DMS79 treated with DMSO at 0.1 percent for 48 hours (cell line): ENCODE results near the gene SIX3.

Experiments used
- DNase-seq: peaks from one replicate; lab custom pipeline; 2025; lab: John Stamatoyannopoulos, UW

The SIX3 gene

DNA sequence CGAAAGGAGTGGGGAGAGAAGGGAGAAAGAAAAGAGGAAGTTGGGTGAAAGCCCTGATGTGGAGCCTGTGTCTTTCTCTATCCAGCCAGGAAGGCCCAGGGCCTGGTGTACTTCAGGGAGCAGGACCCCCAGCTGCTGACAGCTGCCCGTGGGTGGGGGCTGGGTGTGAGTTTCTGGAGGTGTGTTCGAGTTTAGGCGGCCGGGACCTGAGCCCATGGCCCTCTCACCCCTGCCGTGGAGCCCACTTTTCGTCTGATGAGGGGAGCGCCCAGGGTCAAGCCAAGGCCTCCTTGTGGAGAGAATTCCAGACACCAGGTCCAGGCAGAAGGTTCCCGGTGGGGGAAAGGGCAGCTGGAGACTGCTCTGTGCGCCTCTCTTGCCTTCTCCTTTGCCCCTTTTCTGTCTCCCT is 2.2 kb downstream of the SIX3 start:
- DNase-seq = no peak

DNA sequence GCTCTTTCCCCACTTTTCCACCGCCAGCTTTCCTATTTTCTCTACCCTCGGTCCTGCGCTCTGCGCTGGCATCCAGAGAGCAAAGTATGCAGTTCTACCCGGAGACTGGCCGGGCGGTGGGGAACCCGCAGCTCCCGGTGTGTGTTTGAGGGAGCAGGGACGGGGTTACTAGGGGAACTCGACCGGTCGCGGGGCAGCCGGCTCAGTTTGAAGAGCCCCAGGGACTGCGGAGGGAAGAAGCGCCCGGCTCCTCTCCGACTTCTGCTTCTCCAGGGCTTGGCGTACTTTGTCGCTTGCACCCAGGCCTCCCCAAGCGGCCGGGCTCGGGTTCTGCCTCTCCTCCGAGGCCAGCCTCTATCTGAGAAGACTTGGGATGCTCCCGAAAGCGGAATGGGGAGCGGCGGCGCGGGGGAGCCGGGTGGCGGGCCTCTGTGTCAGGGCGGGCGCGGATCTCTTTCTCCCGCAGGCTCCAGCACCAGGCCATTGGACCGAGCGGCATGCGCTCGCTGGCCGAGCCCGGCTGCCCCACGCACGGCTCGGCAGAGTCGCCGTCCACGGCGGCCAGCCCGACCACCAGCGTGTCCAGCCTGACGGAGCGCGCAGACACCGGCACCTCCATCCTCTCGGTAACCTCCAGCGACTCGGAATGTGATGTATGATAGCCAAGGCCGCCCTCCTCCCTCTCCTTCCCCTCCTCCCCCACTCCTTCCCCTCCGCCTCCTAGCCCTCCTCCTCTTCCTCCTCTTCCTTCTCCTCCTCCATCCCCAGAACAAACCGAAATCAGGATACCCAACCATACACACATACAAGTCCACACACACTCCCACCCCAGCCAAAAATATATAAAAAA is 2.8 kb downstream of the SIX3 start:
- DNase-seq = no peak

- no peak for DNase-seq
Observed at GRCh38 chr2:44944952-44945612, 3.6 kb downstream of the SIX3 start.

DNA sequence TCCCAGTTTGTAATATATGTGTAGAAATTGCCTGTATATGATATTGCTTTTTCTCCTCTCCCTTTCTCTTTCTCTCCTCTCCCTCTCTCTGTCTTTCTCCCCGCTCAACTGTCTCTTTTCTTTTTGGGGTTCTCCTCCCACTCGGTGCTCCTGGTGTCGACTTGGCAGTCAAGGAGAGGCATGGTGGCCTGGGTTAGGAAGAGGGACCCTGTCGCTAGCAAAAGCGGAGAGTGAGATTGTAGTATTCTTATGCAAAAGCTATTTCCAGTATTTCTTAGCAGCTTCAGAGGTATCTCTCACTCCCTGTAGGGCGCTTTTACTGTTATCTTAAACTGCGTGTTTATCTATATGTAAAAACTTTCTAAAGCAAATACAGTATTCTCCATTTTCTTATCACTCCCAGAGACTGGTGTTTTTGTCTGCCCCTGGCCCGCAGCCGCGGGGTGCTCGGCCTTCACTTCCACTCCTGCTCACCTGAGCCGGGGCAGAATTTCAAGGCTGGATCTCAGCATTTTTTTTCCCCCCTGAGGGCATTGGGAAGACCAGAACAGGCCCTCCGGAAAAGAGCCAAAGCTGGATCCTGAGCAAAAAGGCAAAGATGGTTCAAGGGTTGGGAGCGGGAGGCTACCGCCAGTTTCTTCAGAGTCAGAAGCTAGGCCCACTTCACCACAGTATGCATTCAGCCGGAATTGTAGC is 4.3 kb downstream of the SIX3 start:
- no peak for DNase-seq

DNA sequence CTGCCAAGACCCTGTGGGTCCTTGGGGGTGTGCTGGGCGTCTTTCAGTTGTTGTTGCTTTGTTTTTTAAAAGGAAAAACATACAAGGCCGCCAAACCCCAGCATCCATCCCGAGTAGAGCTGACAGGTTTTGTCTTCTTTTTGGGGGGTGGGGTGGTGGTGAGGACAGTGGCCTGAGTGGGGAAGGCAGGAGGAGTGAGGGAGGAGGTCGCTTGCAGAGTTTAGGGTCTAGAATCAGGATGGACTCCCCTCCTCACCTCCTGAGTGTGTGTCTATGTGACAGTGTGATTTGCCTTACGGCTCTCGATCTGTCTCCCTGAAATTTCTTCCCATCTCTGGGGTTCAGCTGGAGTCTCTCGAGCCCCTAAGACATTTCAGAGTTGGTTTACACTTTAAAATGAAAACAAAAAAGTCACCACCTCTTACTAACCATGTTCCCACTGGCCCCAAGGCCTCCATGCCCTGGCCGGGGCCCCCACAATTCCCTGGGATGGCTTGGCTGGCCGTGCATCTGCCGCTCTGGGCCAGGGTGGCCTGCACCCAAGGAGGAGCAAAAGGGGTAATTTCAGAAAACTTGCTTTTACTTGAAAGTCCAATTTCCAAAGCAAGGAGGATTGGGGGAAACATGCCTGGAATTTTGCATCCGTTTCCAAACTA is 5.0 kb downstream of the SIX3 start:
- no peak for DNase-seq

- no peak for DNase-seq
Observed at GRCh38 chr2:44947028-44947375, 5.5 kb downstream of the SIX3 start.

DNA sequence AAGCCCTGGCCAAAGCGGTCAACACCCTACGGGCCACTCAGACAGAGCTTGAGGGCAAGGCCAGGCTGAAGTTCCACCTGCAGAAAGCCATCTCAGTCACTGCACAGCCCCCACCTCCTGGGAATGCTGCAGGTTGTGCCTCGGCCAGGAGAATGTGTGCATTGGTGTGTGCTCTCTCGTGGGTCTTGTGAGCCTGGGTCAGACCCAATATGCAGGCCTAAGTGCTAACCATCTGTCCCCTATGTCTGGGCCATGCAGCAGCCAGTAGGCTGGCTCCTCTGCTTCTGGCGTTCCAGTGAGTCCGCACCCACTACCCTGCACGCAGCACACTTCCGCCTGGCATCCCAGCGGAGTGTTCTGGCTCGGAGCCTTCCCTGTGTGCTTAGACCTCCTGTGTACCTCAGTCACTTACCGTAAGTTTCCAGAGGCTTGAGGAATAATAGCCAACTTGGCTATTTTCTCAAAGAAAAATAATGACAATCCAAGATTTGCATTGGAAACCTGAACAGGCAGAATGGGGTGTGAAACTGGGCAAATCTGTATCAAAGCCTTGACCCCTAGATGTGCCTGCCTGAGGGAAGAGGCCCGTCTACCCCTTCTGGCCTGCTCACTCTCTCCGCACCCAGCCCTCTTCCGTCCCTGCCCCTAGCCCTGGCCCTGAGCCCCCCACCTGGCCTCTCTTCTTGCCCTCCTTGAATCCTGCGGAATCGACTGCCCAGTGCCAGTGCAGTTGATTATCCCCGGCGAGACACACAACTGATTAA is 7.2 kb downstream of the SIX3 start:
- DNase-seq = no peak

DNA sequence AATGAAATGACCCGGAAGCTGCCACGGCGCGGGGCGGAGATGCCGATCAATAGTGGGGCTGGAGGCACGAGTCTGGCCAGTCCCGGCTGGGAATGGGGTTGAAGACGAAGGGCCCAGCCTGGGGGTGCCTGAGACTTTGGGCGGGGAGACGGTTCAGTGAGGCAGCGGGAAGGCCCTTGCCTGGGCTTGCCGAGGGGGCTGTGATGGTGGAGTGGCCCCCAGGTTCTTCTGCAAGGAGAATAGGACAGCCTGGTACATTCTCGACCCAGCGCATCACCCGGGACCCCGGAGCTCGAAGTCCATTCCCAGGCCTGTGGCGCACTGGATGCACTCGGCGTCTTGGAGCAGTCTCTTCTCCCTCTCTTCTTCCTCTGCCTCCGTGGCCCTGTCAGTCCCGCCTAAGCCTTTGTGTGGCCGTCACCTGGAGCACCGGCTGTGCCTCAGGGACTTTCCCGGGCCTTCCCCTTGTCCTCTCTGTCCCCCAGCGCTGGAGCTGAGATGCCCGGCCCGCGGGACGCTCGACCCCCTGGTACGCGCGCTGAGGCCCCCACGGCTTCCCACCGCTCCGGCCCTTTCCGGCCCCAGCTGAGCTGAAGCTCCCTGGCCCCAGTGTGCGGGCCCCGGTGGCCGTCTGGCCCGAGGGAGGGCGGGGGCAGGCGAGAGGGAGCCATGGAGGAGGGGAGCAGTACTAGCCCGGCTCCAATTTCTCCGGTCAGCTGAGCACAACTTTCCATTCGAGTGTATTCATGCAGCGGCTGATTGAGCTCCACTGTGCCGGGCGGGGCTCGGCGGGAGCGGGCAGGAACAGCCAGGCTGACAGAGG is 8.0 kb downstream of the SIX3 start:
- DNase-seq = peak; percentile 26

GRCh38 chr2:44950646-44951045 is 9.1 kb downstream of the SIX3 start:
- no peak for DNase-seq

DNA sequence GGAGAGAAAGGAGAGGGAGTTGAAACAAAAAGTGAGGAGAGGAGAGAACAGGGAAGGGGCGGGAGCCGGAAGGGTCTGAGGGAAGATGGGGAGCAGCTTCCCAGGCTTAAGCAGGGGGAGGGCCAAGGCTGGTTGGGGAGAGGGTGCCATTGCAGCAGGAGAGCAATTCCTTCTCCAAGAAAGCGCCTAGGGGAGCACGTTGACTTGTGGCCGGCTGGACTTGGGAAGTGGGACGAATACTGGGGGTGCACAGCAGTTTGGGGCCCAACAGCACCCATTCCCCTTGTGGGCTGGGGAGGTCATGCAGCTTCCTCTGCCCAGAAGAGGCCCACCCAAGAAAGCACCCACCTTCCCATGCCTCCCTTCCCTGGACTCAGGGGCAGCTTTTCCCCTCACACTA is 9.6 kb downstream of the SIX3 start:
- DNase-seq = no peak

DNA sequence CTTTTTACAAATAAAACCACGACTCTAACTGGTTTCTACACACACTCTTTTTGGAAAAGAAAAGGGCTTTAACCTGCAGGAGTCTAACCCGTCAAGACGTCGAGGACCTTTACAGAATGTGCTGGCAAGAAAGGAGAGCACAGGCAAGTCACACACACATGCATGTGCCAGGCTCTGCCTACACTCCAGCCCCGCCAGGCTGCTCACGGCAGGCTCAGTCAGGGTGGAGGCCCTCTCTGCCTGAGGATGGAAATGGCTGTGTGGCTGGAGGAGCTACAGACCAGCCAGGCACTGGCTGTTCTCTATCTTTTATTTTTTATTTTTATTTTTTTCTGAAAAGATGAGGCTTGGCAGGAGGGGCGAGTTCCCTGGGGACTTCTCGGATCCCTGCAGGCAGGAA is 10.2 kb downstream of the SIX3 start:
- DNase-seq = no peak

GRCh38 chr2:44952143-44952805 is 10.8 kb downstream of the SIX3 start:
- no peak for DNase-seq

DNA sequence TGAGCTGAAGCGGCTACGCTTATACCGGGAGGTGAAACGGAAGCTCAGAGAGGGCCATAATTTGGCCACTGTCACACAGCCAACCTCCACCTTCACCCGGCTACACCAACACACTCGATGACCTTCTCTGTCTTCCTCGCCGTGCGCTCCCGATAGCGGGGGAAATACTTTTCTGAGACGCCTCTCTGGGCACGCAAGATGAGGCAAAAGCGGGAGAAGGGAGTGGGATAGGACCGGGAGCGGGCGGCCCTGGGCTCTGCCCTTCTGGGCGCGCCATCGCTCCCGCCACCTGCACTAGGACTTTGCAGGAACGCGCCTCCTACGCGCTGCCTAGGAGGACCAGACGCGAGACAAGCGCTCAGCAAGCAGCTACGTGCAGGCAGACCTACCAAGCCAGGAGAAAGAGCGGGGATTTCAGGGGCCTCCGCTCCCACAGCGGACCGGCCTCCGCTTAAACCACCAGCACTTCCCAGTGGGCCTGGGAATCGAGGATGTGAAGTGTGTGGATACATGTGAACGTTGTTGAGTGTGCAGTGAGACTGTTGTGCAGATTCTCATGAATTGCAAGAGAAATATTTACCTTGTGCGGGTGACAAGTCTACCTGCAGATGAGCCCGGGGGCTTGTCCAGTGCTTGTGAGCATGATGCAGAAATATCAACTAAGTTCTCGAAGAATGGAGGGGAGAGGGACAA is 11.4 kb downstream of the SIX3 start:
- no peak for DNase-seq

GRCh38 chr2:44953499-44953883 is 12.0 kb downstream of the SIX3 start:
- no peak for DNase-seq

DNA sequence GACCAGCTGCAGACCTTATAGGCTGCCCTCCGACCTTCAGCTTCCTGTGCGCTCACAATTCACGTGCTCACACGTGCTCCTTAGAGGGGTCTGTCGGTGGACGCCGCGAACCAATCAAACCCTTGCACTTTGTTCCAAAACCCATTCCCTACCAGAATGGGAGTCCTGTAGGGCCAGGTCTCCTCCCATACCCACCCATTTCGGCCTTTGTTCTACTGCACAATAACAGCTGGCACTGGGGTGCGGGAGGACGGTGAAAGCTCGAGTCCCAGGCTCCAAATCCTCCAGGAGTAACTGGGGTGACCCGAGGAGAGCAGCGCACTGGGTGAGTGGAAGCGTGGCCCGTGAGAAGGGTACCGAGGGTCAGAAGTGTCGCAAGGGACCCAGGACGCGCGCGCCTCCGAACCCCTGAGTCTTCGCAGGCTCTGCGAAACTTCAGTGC is 13.0 kb downstream of the SIX3 start:
- DNase-seq = no peak

GRCh38 chr2:44954889-44955592 is 13.5 kb downstream of the SIX3 start:
- peak; percentile 69 for DNase-seq

GRCh38 chr2:44955593-44956392 is 14.3 kb downstream of the SIX3 start:
- DNase-seq = peak; percentile 69

- no peak for DNase-seq
Observed at GRCh38 chr2:44956843-44957242, 15.3 kb downstream of the SIX3 start.
